IMR-90 (cell line): Measurements from ENCODE around the gene ZMIZ2. TPM values are rescaled to one million over a fixed set of nuclear protein-coding genes. Genes with fewer than 3 reads are reported as not detected.

Source experiments
- ATAC-seq: fragments of 200-7000 bp; cut with Tn5 transposase; 2 replicates; pipeline ENCODE4 v1.9.1; 2020; ENCODE audit warnings: low read depth, mild to moderate bottlenecking, moderate library complexity
- BruUV-seq: library from RNA; stranded (reverse); fragments of 400-500 nt; replicated peaks from 2 replicates; lab custom pipeline; 2021; lab: Mats Ljungman, UMichigan
- CTCF ChIA-PET: fragments of 300-600 bp; formaldehyde crosslinking; extraction: SDS; loops from one replicate; lab custom pipeline; 2021; ENCODE audit warnings: antibody characterized with exemption; lab: Yijun Ruan, JAX
- POLR2A ChIA-PET: fragments of 300-600 bp; sonication (Branson Sonifier 250); formaldehyde crosslinking; loops from one replicate; lab custom pipeline; 2022; ENCODE audit warnings: antibody characterized with exemption; ENCODE audit not compliant: unreplicated experiment; lab: Charles Lee
- DNase-seq: peaks from one replicate; pipeline ENCODE4 v3.0.0; 2013
- H2AFZ ChIP-seq: replicated peaks from 2 replicates; pipeline ENCODE3; 2013; ENCODE audit warnings: low read length, mild to moderate bottlenecking; ENCODE audit not compliant: poor library complexity
- H2AK5ac ChIP-seq: 2 replicates; pipeline ENCODE4 v1.6.1; 2013; ENCODE audit warnings: low read depth, low read length, inconsistent platforms
- H2AK9ac ChIP-seq: replicated peaks from 2 replicates; pipeline ENCODE3; 2013; ENCODE audit warnings: mild to moderate bottlenecking, low read depth, low read length, moderate library complexity; ENCODE audit not compliant: poor library complexity
- H2BK120ac ChIP-seq: 2 replicates; pipeline ENCODE4 v1.6.1; 2013; ENCODE audit warnings: low read depth, low read length, inconsistent platforms
- H2BK15ac ChIP-seq: 3 replicates; pipeline ENCODE4 v1.6.1; 2013; ENCODE audit warnings: low read depth, low read length, inconsistent platforms
- H2BK20ac ChIP-seq: 2 replicates; pipeline ENCODE4 v1.6.1; 2013; ENCODE audit warnings: low read depth, mild to moderate bottlenecking, inconsistent platforms, low read length, moderate library complexity
- H2BK5ac ChIP-seq: 2 replicates; pipeline ENCODE4 v1.6.1; 2013; ENCODE audit warnings: mild to moderate bottlenecking, low read depth, low read length, inconsistent platforms; ENCODE audit not compliant: poor library complexity, severe bottlenecking
- H3K14ac ChIP-seq: replicated peaks from 2 replicates; pipeline ENCODE4 v1.6.1; 2013; ENCODE audit warnings: low read depth, low read length, inconsistent platforms
- H3K18ac ChIP-seq: 2 replicates; pipeline ENCODE4 v1.6.1; 2013; ENCODE audit warnings: low read depth, low read length, control low read depth
- H3K23ac ChIP-seq: 2 replicates; pipeline ENCODE4 v1.6.1; 2013; ENCODE audit warnings: low read depth, low read length, inconsistent platforms
- H3K27ac ChIP-seq: 2 replicates; pipeline ENCODE4 v1.5.1; 2013; ENCODE audit warnings: mild to moderate bottlenecking, control low read depth, low read length; ENCODE audit not compliant: insufficient read depth
- H3K27me3 ChIP-seq: 2 replicates; pipeline ENCODE4 v1.6.1; 2013; ENCODE audit warnings: low read length; ENCODE audit not compliant: control insufficient read depth, insufficient read depth
- H3K36me3 ChIP-seq: 2 replicates; pipeline ENCODE4 v1.6.1; 2013; ENCODE audit warnings: low read length, mixed read lengths; ENCODE audit not compliant: control insufficient read depth, insufficient read depth
- H3K4ac ChIP-seq: 2 replicates; pipeline ENCODE4 v1.6.1; 2013; ENCODE audit warnings: low read depth, low read length, inconsistent platforms
- H3K4me1 ChIP-seq: 2 replicates; pipeline ENCODE4 v1.6.1; 2013; ENCODE audit warnings: low read length, mixed read lengths; ENCODE audit not compliant: control insufficient read depth, insufficient read depth
- H3K4me2 ChIP-seq: 2 replicates; pipeline ENCODE4 v1.6.1; 2013; ENCODE audit warnings: low read depth, mild to moderate bottlenecking, control low read depth, low read length, moderate library complexity
- H3K4me3 ChIP-seq: 2 replicates; pipeline ENCODE4 v1.5.1; 2013; ENCODE audit warnings: low read depth, mild to moderate bottlenecking, control low read depth, low read length, moderate library complexity; ENCODE audit not compliant: insufficient read depth
- H3K56ac ChIP-seq: 2 replicates; pipeline ENCODE4 v1.6.1; 2013; ENCODE audit warnings: low read length, inconsistent platforms; ENCODE audit not compliant: insufficient read depth; ENCODE audit errors: extremely low read depth
- H3K79me1 ChIP-seq, 2 experiments: 2 replicates each; pipeline ENCODE4 v1.6.1; 2013; ENCODE audit warnings: low read length in 2 of 2, inconsistent platforms in 1 of 2, low read depth in 1 of 2
- H3K9ac ChIP-seq: 2 replicates; pipeline ENCODE4 v1.6.1; 2013; ENCODE audit warnings: low read depth, low read length, control low read depth
- H3K9me1 ChIP-seq: 2 replicates; pipeline ENCODE4 v1.6.1; 2013; ENCODE audit warnings: low read length, inconsistent platforms; ENCODE audit not compliant: insufficient read depth
- H3K9me3 ChIP-seq: 2 replicates; pipeline ENCODE4 v1.6.1; 2013; ENCODE audit warnings: low read length; ENCODE audit not compliant: control insufficient read depth, insufficient read depth
- H4K20me1 ChIP-seq: 2 replicates; pipeline ENCODE4 v1.6.1; 2013; ENCODE audit warnings: low read length, inconsistent platforms; ENCODE audit not compliant: insufficient read depth
- H4K5ac ChIP-seq: 2 replicates; pipeline ENCODE4 v1.6.1; 2013; ENCODE audit warnings: mild to moderate bottlenecking, low read depth, low read length, control low read depth
- H4K8ac ChIP-seq, 2 experiments: 2 replicates each; pipeline ENCODE4 v1.6.1; 2013; ENCODE audit warnings: low read depth in 2 of 2, low read length in 2 of 2, control low read depth in 1 of 2, inconsistent platforms in 1 of 2
- H4K91ac ChIP-seq: 2 replicates; pipeline ENCODE4 v1.6.1; 2013; ENCODE audit warnings: low read depth, low read length, inconsistent platforms; ENCODE audit not compliant: insufficient read depth
- BHLHE40 ChIP-seq: fragments of 150-350 bp; IDR thresholded peaks from 2 replicates; pipeline ENCODE4 v1.6.1; 2016; ENCODE audit warnings: mild to moderate bottlenecking, low read depth, low read length
- CEBPB ChIP-seq: IDR thresholded peaks from 2 replicates; pipeline ENCODE4 v1.6.1; 2012; ENCODE audit warnings: low read depth, low read length, improper control_type of control experiment
- CHD1 ChIP-seq: IDR thresholded peaks from 2 replicates; pipeline ENCODE4 v1.6.1; 2012; ENCODE audit warnings: low read depth, low read length, improper control_type of control experiment
- CTCF ChIP-seq: conservative IDR thresholded peaks from 2 replicates; pipeline ENCODE4 v1.5.1; 2012; ENCODE audit warnings: mild to moderate bottlenecking, low read depth, low read length, improper control_type of control experiment
- ELK1 ChIP-seq: fragments of 150-350 bp; IDR thresholded peaks from 2 replicates; pipeline ENCODE4 v1.6.1; 2016; ENCODE audit warnings: low read depth, mild to moderate bottlenecking, low read length, moderate library complexity, borderline replicate concordance
- FOS ChIP-seq: fragments of 150-350 bp; IDR thresholded peaks from 2 replicates; pipeline ENCODE4 v1.6.1; 2016; ENCODE audit warnings: low read depth, low read length
- MAFK ChIP-seq: IDR thresholded peaks from 2 replicates; pipeline ENCODE4 v1.6.1; 2012; ENCODE audit warnings: low read depth, low read length, improper control_type of control experiment
- MAZ ChIP-seq: IDR thresholded peaks from 2 replicates; pipeline ENCODE4 v1.6.1; 2012; ENCODE audit warnings: low read depth, mild to moderate bottlenecking, low read length, improper control_type of control experiment, moderate library complexity, borderline replicate concordance
- MXI1 ChIP-seq: IDR thresholded peaks from 2 replicates; pipeline ENCODE4 v1.6.1; 2012; ENCODE audit warnings: low read depth, mild to moderate bottlenecking, low read length, moderate library complexity, borderline replicate concordance
- NFE2L2 ChIP-seq: fragments of 150-350 bp; IDR thresholded peaks from 2 replicates; pipeline ENCODE4 v1.6.1; 2016; ENCODE audit warnings: low read depth, mild to moderate bottlenecking, low read length
- POLR2A ChIP-seq: IDR thresholded peaks from 2 replicates; pipeline ENCODE4 v1.6.1; 2012; ENCODE audit warnings: mild to moderate bottlenecking, low read depth, low read length
- RAD21 ChIP-seq: IDR thresholded peaks from 2 replicates; pipeline ENCODE4 v1.6.1; 2012; ENCODE audit warnings: low read length, improper control_type of control experiment
- RCOR1 ChIP-seq: IDR thresholded peaks from 2 replicates; pipeline ENCODE4 v1.6.1; 2012; ENCODE audit warnings: mild to moderate bottlenecking, low read length, improper control_type of control experiment; ENCODE audit not compliant: insufficient replicate concordance
- RFX5 ChIP-seq: IDR thresholded peaks from 2 replicates; pipeline ENCODE4 v1.8.0; 2012; ENCODE audit warnings: low read depth, mild to moderate bottlenecking, low read length, moderate library complexity
- SMC3 ChIP-seq: fragments of 150-350 bp; IDR thresholded peaks from 2 replicates; pipeline ENCODE4 v1.6.1; 2016; ENCODE audit warnings: low read depth, mild to moderate bottlenecking, antibody characterized with exemption, low read length, moderate library complexity
- USF2 ChIP-seq: fragments of 150-350 bp; IDR thresholded peaks from 2 replicates; pipeline ENCODE4 v1.6.1; 2017; ENCODE audit warnings: mild to moderate bottlenecking, antibody characterized with exemption, low read length, low read depth
- WGBS, 2 experiments: methylation state at CpG; one replicate each; pipeline versions ENCODE4 v1.1.5 to v1.1.7; 2013; ENCODE audit warnings: missing lambda C conversion rate in 2 of 2; ENCODE audit not compliant: insufficient read length in 1 of 2; ENCODE audit errors: extremely low coverage in 2 of 2; 5-methylcytosine and 5-hydroxymethylcytosine counted together
- dilution Hi-C: fragments of 300-500 bp; cut with HindIII; formaldehyde crosslinking; loops from one replicate; pipeline ENCODE4 v1.14.3; 2018; ENCODE audit warnings: low sequenced_read_pairs; ENCODE audit not compliant: unreplicated experiment
- in situ Hi-C: fragments of 300-500 bp; cut with MboI; formaldehyde crosslinking; loops from 3 replicates; pipeline ENCODE4 v1.14.3; 2019; ENCODE audit warnings: low sequenced_read_pairs, inconsistent platforms, mixed read lengths
- intact Hi-C: fragments of 100-400 bp; cut with micrococcal nuclease; formaldehyde crosslinking; loops from 2 replicates; pipeline ENCODE4 v1.10.0; 2022
- polyA plus RNA-seq, 3 experiments: library from polyadenylated mRNA; depleted of rRNA; stranded (reverse); fragments of >200 nt; gene quantifications; 2 replicates each; pipeline ENCODE4 v1.2.3, GENCODE V29; 2012; ENCODE audit warnings: low replicate concordance in 1 of 3
- total RNA-seq: library from RNA; depleted of rRNA; stranded (reverse); fragments of >200 nt; gene quantifications from 2 replicates; pipeline ENCODE4 v1.2.3, GENCODE V29; 2012

Gene ZMIZ2
- total and polyA plus RNA-seq, 2 of the 4 experiments (the other 2 are of a cell fraction) = 3.0 to 24.0 TPM

GRCh38 chr7:44743750-44744149 is 4.9 kb upstream of the ZMIZ2 start:
- Histone ChIP-seq H4K20me1 (no peaks in the 10 kb centered on the region), H4K91ac (no peak overlapping the region), H3K4me3 (no peak overlapping the region), H2BK120ac (no peak overlapping the region), H3K79me1 (no peaks in the 10 kb centered on the region), H2BK5ac (no peak overlapping the region), H2BK20ac (no peak overlapping the region), H3K36me3 (no peaks in the 10 kb centered on the region), H4K5ac (no peak overlapping the region), H3K18ac (no peak overlapping the region), H3K9ac (no peak overlapping the region), H3K4me1 (no peaks in the 10 kb centered on the region), H2AFZ (no peak overlapping the region), H3K9me1 (no peaks in the 10 kb centered on the region), H3K56ac (no peak overlapping the region), H3K27ac (no peak overlapping the region), H3K27me3 (no peaks in the 10 kb centered on the region), H3K4me2 (no peak overlapping the region), H4K8ac (no peak overlapping the region), H2AK5ac (no peak overlapping the region), H3K14ac (no peak overlapping the region), H3K23ac (no peak overlapping the region), H3K4ac (no peak overlapping the region), H2BK15ac (no peak overlapping the region), H2AK9ac (no peak overlapping the region), H3K9me3 (no peaks in the 10 kb centered on the region)
- no peak for ATAC-seq
- in situ Hi-C loops (no loop called here), dilution Hi-C loops (no loop called here), intact Hi-C loops (no loop called here)
- no TSS peak for BruUV-seq
- CTCF ChIA-PET = no interaction called here
- DNase-seq = no peak
- no CpG with 5 or more reads among the region's 1 CpG for WGBS, 2 experiments
- no peak for TF ChIP-seq POLR2A
- TF ChIP-seq SMC3 = no peak
- no peak for TF ChIP-seq MXI1
- TF ChIP-seq CHD1 = no peak
- no peak for TF ChIP-seq CEBPB
- no peak for TF ChIP-seq MAZ
- no peak for TF ChIP-seq ELK1
- TF ChIP-seq NFE2L2 = no peak
- no peak for TF ChIP-seq RCOR1
- TF ChIP-seq BHLHE40 = no peak
- no peak for TF ChIP-seq USF2
- TF ChIP-seq MAFK = no peak
- no peak for TF ChIP-seq CTCF
- no peak for TF ChIP-seq RAD21
- TF ChIP-seq RFX5 = no peak
- no peak for TF ChIP-seq FOS
- POLR2A ChIA-PET = no interaction called here
